ENCODE data around the gene TSC22D4. TPM values are rescaled to one million over a fixed set of nuclear protein-coding genes. Genes with fewer than 3 reads are reported as not detected.

Gene TSC22D4
- total and polyA plus RNA-seq, 4 experiments from 2014 or later: 30.0 to 154 (median 89.1) TPM

DNA sequence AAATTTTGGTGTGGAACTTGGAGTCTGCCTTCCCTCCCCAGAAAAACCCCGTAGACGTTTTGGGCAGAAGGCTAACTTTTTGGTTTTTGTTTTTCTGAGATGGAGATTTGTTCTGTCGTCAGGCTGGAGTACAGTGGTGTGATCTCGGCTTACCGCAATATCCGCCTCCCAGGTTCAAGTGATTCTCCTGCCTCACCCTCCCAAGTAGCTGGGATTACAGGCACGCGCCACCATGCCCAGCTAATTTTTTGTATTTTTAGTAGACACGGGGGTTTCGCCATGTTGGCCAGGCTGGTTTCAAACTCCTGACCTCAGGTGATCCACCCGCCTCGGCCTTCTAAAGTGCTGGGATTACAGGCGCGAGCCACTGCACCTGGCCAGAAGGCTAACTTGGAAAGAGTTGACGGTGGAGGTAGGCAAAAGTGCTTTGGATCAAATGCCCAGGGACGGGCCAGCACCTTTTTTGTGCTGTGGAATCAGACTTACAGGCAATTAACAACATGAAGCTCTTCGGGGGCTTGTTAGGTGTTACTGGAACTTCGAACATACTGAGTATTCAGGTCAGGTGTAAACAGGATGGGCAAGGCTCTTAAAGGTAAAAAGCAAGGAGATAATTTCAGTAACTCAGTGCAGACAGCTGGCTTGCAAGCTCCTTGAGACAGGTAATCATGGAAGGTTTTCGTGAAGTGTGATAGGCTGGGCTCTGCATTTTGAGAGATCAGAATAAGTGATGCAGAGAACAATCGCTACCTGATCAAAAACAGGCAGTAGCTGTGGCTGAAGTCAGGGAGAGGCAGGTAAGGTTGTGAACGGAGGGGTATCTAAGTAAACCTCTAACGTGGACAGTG lies 44.5 kb downstream of the TSC22D4 start:
- Mint-ChIP-seq H3K4me1 (peaks cover 26 to 64% (median 44%) of the 10 kb centered on the region in 4 donors), H3K36me3 (peaks cover 12 to 51% of the 10 kb centered on the region in 2 donors), H3K27me3 (no peaks in the 10 kb centered on the region), H3K4me3 (peak overlapping the region; percentile 85 to 91 (median 90)), H3K27ac (peak overlapping the region; percentile 81 to 99 (median 94)), H3K9me3 (peaks cover 0 to 4% (median 0%) of the 10 kb centered on the region in 8 donors)
- H3K27me3 ChIP-seq (ENCODE audit: insufficient read depth, low read length): no peaks in the 10 kb centered on the region
- H3K4me3 ChIP-seq (ENCODE audit: low read length in 2 of 2): peak overlapping the region; percentile 78 to 95
- peaks cover 22% of the 10 kb centered on the region for H3K36me3 ChIP-seq (ENCODE audit: insufficient read depth, low read length)
- ChIA-PET CTCF (ENCODE audit: partially characterized antibody) (interaction anchor here (0.6 to 2.7 kb wide), 6 partner anchors 16 to 301 kb away, joined by 3 to 8 read pairs (median 4); partner anchors contain the start of genes FBXO24 and LRCH4), POLR2A (ENCODE audit: partially characterized antibody) (interaction anchor here (1.1 to 7.0 kb wide), 9 partner anchors 16 to 286 kb away, joined by 3 to 74 read pairs (median 6); partner anchors contain the start of genes FBXO24, LAMTOR4, LRCH4 and MOSPD3)
- no peak for DNase-seq
- H3K9me3 ChIP-seq (ENCODE audit: control insufficient read depth in 1 of 2, low read length in 2 of 2): no peaks in the 10 kb centered on the region
- peaks cover 54% of the 10 kb centered on the region for H3K4me1 ChIP-seq (ENCODE audit: insufficient read depth, low read length)
- intact Hi-C loops (cut with micrococcal nuclease): no loop called here
- H3K27ac ChIP-seq (ENCODE audit: low read depth, low read length): peak overlapping the region; percentile 92

- Histone ChIP-seq H3K4me1 (ENCODE audit: insufficient read depth, low read length) (peaks cover 54% of the 10 kb centered on the region), H3K9me3 (ENCODE audit: control insufficient read depth in 1 of 2, low read length in 2 of 2) (no peaks in the 10 kb centered on the region), H3K4me3 (ENCODE audit: low read length in 2 of 2) (no peak overlapping the region), H3K36me3 (ENCODE audit: insufficient read depth, low read length) (peaks cover 22% of the 10 kb centered on the region), H3K27ac (ENCODE audit: low read depth, low read length) (no peak overlapping the region), H3K27me3 (ENCODE audit: insufficient read depth, low read length) (no peaks in the 10 kb centered on the region)
- peak overlapping the region; percentile 85 to 91 (median 90) for H3K4me3 Mint-ChIP-seq
- H3K9me3 Mint-ChIP-seq: peaks cover 0 to 11% (median 0%) of the 10 kb centered on the region in 8 donors
- peaks cover 0 to 3% of the 10 kb centered on the region in 2 donors for H3K27me3 Mint-ChIP-seq
- intact Hi-C loops (cut with micrococcal nuclease): no loop called here
- ChIA-PET POLR2A (ENCODE audit: partially characterized antibody) (interaction anchor here (0.7 to 7.0 kb wide), 5 partner anchors 16 to 256 kb away, joined by 3 to 74 read pairs (median 10); partner anchors contain the start of genes FBXO24, GPC2, LRCH4 and STAG3), CTCF (ENCODE audit: partially characterized antibody) (interaction anchor here (1.3 to 2.7 kb wide), 2 partner anchors 17 to 301 kb away, joined by 5 to 8 read pairs; no protein-coding TSS in a partner anchor)
- peaks cover 12 to 59% of the 10 kb centered on the region in 2 donors for H3K36me3 Mint-ChIP-seq
- H3K27ac Mint-ChIP-seq: peak overlapping the region; percentile 61 to 99 (median 94)
- DNase-seq: no peak
- peaks cover 26 to 72% (median 46%) of the 10 kb centered on the region in 4 donors for H3K4me1 Mint-ChIP-seq
These were observed 45.3 kb downstream of the TSC22D4 start for GRCh38 chr7:100433592-100434296.

DNA sequence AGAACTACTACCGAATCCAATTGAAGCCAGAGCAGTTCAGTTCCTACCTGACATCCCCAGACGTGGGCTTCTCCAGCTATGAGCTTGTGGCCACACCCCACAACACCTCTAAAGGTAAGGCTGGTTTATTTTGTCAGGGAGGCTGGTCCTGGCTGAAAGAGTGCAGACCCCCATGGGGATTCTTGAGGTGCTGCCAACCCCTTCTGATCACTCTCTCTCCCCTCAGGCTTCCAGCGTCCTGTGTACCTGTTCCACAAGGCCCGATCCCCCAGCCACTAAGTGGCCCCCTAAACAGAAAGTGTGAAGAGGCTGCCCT lies 45.8 kb downstream of the TSC22D4 start:
- peaks cover 0 to 14% (median 0%) of the 10 kb centered on the region in 8 donors for H3K9me3 Mint-ChIP-seq
- ChIA-PET POLR2A (ENCODE audit: partially characterized antibody) (interaction anchor here (0.7 to 7.0 kb wide), 3 partner anchors 20 to 256 kb away, joined by 3 to 74 read pairs (median 3); partner anchors contain the start of genes FBXO24, GPC2, LRCH4 and STAG3), CTCF (ENCODE audit: partially characterized antibody) (interaction anchor here (1.3 to 2.7 kb wide), 2 partner anchors 17 to 300 kb away, joined by 5 to 8 read pairs; no protein-coding TSS in a partner anchor)
- Histone ChIP-seq H3K4me3 (ENCODE audit: low read length in 2 of 2) (no peak overlapping the region), H3K9me3 (ENCODE audit: control insufficient read depth in 1 of 2, low read length in 2 of 2) (no peaks in the 10 kb centered on the region), H3K4me1 (ENCODE audit: insufficient read depth, low read length) (peaks cover 54% of the 10 kb centered on the region), H3K27me3 (ENCODE audit: insufficient read depth, low read length) (no peaks in the 10 kb centered on the region), H3K36me3 (ENCODE audit: insufficient read depth, low read length) (peaks cover 22% of the 10 kb centered on the region), H3K27ac (ENCODE audit: low read depth, low read length) (no peak overlapping the region)
- peaks cover 12 to 64% of the 10 kb centered on the region in 2 donors for H3K36me3 Mint-ChIP-seq
- no peak for DNase-seq
- peaks cover 26 to 77% (median 46%) of the 10 kb centered on the region in 4 donors for H3K4me1 Mint-ChIP-seq
- peaks cover 0 to 5% of the 10 kb centered on the region in 2 donors for H3K27me3 Mint-ChIP-seq
- H3K4me3 Mint-ChIP-seq: peak overlapping the region in 6 of 8 donors; percentile 5 to 91 (median 64)
- peak overlapping the region in 6 of 7 donors; percentile 53 to 99 (median 70) for H3K27ac Mint-ChIP-seq
- intact Hi-C loops (cut with micrococcal nuclease): no loop called here

GRCh38 chr7:100432621-100433275 lies 46.3 kb downstream of the TSC22D4 start:
- intact Hi-C loops (cut with micrococcal nuclease): no loop called here
- H3K4me3 ChIP-seq (ENCODE audit: low read length in 2 of 2): no peak overlapping the region
- no peaks in the 10 kb centered on the region for H3K9me3 ChIP-seq (ENCODE audit: control insufficient read depth in 1 of 2, low read length in 2 of 2)
- ChIA-PET CTCF (ENCODE audit: partially characterized antibody) (interaction anchor here (0.7 to 2.7 kb wide), 2 partner anchors 18 to 259 kb away, joined by 3 to 8 read pairs; no protein-coding TSS in a partner anchor), POLR2A (ENCODE audit: partially characterized antibody) (interaction anchor here (0.7 to 7.0 kb wide), 3 partner anchors 21 to 255 kb away, joined by 3 to 74 read pairs (median 3); partner anchors contain the start of genes FBXO24, GPC2, LRCH4 and STAG3)
- H3K4me1 Mint-ChIP-seq: peaks cover 28 to 82% (median 49%) of the 10 kb centered on the region in 4 donors
- no peaks in the 10 kb centered on the region for H3K27me3 ChIP-seq (ENCODE audit: insufficient read depth, low read length)
- peak overlapping the region in 6 of 7 donors; percentile 61 to 99 (median 78) for H3K27ac Mint-ChIP-seq
- peaks cover 58% of the 10 kb centered on the region for H3K4me1 ChIP-seq (ENCODE audit: insufficient read depth, low read length)
- H3K36me3 Mint-ChIP-seq: peaks cover 12 to 66% of the 10 kb centered on the region in 2 donors
- peaks cover 0 to 14% (median 0%) of the 10 kb centered on the region in 8 donors for H3K9me3 Mint-ChIP-seq
- DNase-seq: no peak
- peaks cover 0 to 5% of the 10 kb centered on the region in 2 donors for H3K27me3 Mint-ChIP-seq
- H3K27ac ChIP-seq (ENCODE audit: low read depth, low read length): no peak overlapping the region
- H3K4me3 Mint-ChIP-seq: peak overlapping the region in 7 of 8 donors; percentile 31 to 91 (median 57)
- H3K36me3 ChIP-seq (ENCODE audit: insufficient read depth, low read length): peaks cover 22% of the 10 kb centered on the region

- peaks cover 59% of the 10 kb centered on the region for H3K4me1 ChIP-seq (ENCODE audit: insufficient read depth, low read length)
- peaks cover 22% of the 10 kb centered on the region for H3K36me3 ChIP-seq (ENCODE audit: insufficient read depth, low read length)
- intact Hi-C loops (cut with micrococcal nuclease): no loop called here
- CTCF ChIA-PET (ENCODE audit: partially characterized antibody): interaction anchor here (0.7 kb wide), 1 partner anchor 259 kb away, joined by 3 read pairs; no protein-coding TSS in a partner anchor
- Mint-ChIP-seq H3K9me3 (peaks cover 0 to 14% (median 0%) of the 10 kb centered on the region in 8 donors), H3K36me3 (peaks cover 12 to 66% of the 10 kb centered on the region in 2 donors), H3K27me3 (peaks cover 0 to 5% of the 10 kb centered on the region in 2 donors), H3K4me3 (peak overlapping the region; percentile 67 to 91 (median 83)), H3K4me1 (peaks cover 28 to 82% (median 47%) of the 10 kb centered on the region in 4 donors), H3K27ac (peak overlapping the region; percentile 61 to 99 (median 88))
- H3K9me3 ChIP-seq (ENCODE audit: control insufficient read depth in 1 of 2, low read length in 2 of 2): no peaks in the 10 kb centered on the region
- POLR2A ChIA-PET (ENCODE audit: partially characterized antibody): interaction anchor here (1.0 to 5.2 kb wide), 2 partner anchors 47 to 153 kb away, joined by 3 to 80 read pairs; partner anchors contain the start of genes FBXO24, LRCH4 and TSC22D4
- no peak overlapping the region for H3K27ac ChIP-seq (ENCODE audit: low read depth, low read length)
- peak overlapping the region in 1 of 2 donors; percentile 11 for H3K4me3 ChIP-seq (ENCODE audit: low read length in 2 of 2)
- DNase-seq: no peak
- no peaks in the 10 kb centered on the region for H3K27me3 ChIP-seq (ENCODE audit: insufficient read depth, low read length)
These were observed 47.0 kb downstream of the TSC22D4 start for GRCh38 chr7:100432053-100432452.

- intact Hi-C loops (cut with micrococcal nuclease): no loop called here
- POLR2A ChIA-PET (ENCODE audit: partially characterized antibody): interaction anchor here (1.0 to 5.2 kb wide), 3 partner anchors 48 to 153 kb away, joined by 3 to 80 read pairs (median 22); partner anchors contain the start of genes FBXO24, LRCH4 and TSC22D4
These were observed 47.7 kb downstream of the TSC22D4 start for GRCh38 chr7:100431286-100431735.

More at GRCh38 chr7:100431286-100431735, 47.7 kb downstream of the TSC22D4 start:
- H3K4me1 Mint-ChIP-seq: peaks cover 28 to 78% (median 47%) of the 10 kb centered on the region in 4 donors
- CTCF ChIA-PET (ENCODE audit: partially characterized antibody): no interaction called here
- H3K9me3 Mint-ChIP-seq: peaks cover 0 to 12% (median 0%) of the 10 kb centered on the region in 8 donors
- Histone ChIP-seq H3K9me3 (ENCODE audit: control insufficient read depth in 1 of 2, low read length in 2 of 2) (no peaks in the 10 kb centered on the region), H3K36me3 (ENCODE audit: insufficient read depth, low read length) (peaks cover 22% of the 10 kb centered on the region), H3K27ac (ENCODE audit: low read depth, low read length) (peak overlapping the region; percentile 100), H3K4me1 (ENCODE audit: insufficient read depth, low read length) (peaks cover 54% of the 10 kb centered on the region), H3K4me3 (ENCODE audit: low read length in 2 of 2) (peak overlapping the region in 1 of 2 donors; percentile 95), H3K27me3 (ENCODE audit: insufficient read depth, low read length) (no peaks in the 10 kb centered on the region)
- peak overlapping the region; percentile 64 to 99 (median 88) for H3K27ac Mint-ChIP-seq
- H3K27me3 Mint-ChIP-seq: peaks cover 0 to 5% of the 10 kb centered on the region in 2 donors
- H3K36me3 Mint-ChIP-seq: peaks cover 12 to 64% of the 10 kb centered on the region in 2 donors
- peak in 1 of 5 donors; percentile 49 for DNase-seq
- peak overlapping the region; percentile 67 to 91 (median 85) for H3K4me3 Mint-ChIP-seq
